Anterior cingulate cortex (tissue), 58 donors: ENCODE results near the gene CD101.

ENCODE experiments used
- DNase-seq, 58 donors: peaks; one replicate each; lab custom pipeline; 2025; lab: John Stamatoyannopoulos, UW

CD101 gene

GRCh38 chr1:117079737-117080136, 78.2 kb downstream of the CD101 start:
- DNase-seq, result no peak

GRCh38 chr1:117084231-117084630, 82.7 kb downstream of the CD101 start:
- DNase-seq, result no peak
